Measurements from ENCODE around the gene ERVW-1. TPM values are rescaled to one million over a fixed set of nuclear protein-coding genes. Genes with fewer than 3 reads are reported as not detected.
"Not testable (repeated sequence)": the region's sequence is repeated elsewhere in the genome, so short reads cannot be mapped to it uniquely, and the experiment has no call there.

The ERVW-1 gene
- total RNA-seq, 2 experiments from 2014 or later: not detected

DNA sequence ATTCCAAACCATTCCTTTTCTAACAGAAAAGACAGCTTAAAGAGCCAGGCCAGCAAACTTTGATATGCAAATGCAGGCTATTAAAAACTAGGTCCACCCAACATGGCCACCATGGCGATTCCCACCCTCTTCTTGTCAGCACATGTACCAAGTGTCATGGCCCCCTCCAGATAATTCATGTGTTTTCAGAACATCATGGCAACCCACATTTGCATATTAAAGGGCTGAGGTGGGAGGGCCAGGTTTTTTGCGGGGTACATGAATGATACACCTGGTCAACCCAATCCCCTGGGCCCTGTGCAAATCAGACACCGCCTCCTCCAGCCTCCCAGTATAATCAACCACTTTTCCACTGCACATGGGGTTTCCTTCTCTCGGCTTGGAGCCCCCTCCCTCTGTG, 965 bp upstream of the ERVW-1 start:
- ChIA-PET CTCF (no interaction called here), POLR2A (no interaction called here)
- Histone ChIP-seq H3K36me3 (ENCODE audit: insufficient read depth, low read length) (no peaks in the 10 kb centered on the region), H3K4me1 (ENCODE audit: insufficient read depth, low read length) (no peaks in the 10 kb centered on the region), H3K27ac (ENCODE audit: low read depth in 1 of 2, low read length in 2 of 2) (no peak overlapping the region), H3K9me3 (ENCODE audit: control insufficient read depth in 1 of 2, insufficient read depth in 1 of 2, low read length in 2 of 2) (no peaks in the 10 kb centered on the region), H3K4me3 (ENCODE audit: low read length) (no peak overlapping the region), H3K27me3 (ENCODE audit: control insufficient read depth in 1 of 2, insufficient read depth in 2 of 2, low read length in 2 of 2) (no peaks in the 10 kb centered on the region)
- H3K9me3 Mint-ChIP-seq: no peaks in the 10 kb centered on the region
- no peaks in the 10 kb centered on the region for H3K36me3 Mint-ChIP-seq (ENCODE audit: low read depth)
- H3K4me1 Mint-ChIP-seq (ENCODE audit: low read depth): no peaks in the 10 kb centered on the region
- intact Hi-C loops (cut with DNase I, micrococcal nuclease): no loop called here
- no peak overlapping the region for H3K27ac Mint-ChIP-seq
- no peak for TF ChIP-seq CTCF (IDR thresholded peaks at IDR 0.05)
- no peak overlapping the region for H3K4me3 Mint-ChIP-seq
- no peak for DNase-seq
- H3K27me3 Mint-ChIP-seq: no peaks in the 10 kb centered on the region
- no peak for ATAC-seq (ENCODE audit: poor library complexity)

DNA sequence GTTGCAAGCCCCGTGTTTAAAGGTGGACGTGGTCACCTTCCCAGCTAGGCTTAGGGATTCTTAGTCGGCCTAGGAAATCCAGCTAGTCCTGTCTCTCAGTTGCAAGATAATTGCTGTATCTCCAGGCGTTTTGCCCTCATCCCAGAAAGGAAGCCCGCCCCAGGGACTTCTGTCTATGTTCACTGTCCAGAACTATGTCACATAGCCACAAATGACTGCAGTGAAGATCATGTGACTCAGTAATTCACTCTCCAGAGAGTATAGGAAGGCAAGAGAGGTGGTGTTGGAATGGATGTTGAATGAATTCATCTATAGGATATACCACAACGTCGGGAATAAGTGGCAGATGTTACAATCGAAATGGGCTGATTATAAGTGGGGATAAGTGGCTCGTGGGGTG, 349 bp upstream of the ERVW-1 start:
- no peaks in the 10 kb centered on the region for H3K27me3 Mint-ChIP-seq
- no peak overlapping the region for H3K4me3 ChIP-seq (ENCODE audit: low read length)
- no peaks in the 10 kb centered on the region for H3K9me3 Mint-ChIP-seq
- intact Hi-C loops (cut with DNase I, micrococcal nuclease): no loop called here
- H3K36me3 Mint-ChIP-seq (ENCODE audit: low read depth): no peaks in the 10 kb centered on the region
- no peaks in the 10 kb centered on the region for H3K27me3 ChIP-seq (ENCODE audit: control insufficient read depth in 1 of 2, insufficient read depth in 2 of 2, low read length in 2 of 2)
- no peak for TF ChIP-seq CTCF (IDR thresholded peaks at IDR 0.05)
- CTCF ChIA-PET: no interaction called here
- no peaks in the 10 kb centered on the region for H3K4me1 ChIP-seq (ENCODE audit: insufficient read depth, low read length)
- no peak for ATAC-seq (ENCODE audit: poor library complexity)
- POLR2A ChIA-PET: no interaction called here
- DNase-seq: no peak
- H3K36me3 ChIP-seq (ENCODE audit: insufficient read depth, low read length): no peaks in the 10 kb centered on the region
- no peak overlapping the region for H3K27ac ChIP-seq (ENCODE audit: low read depth in 1 of 2, low read length in 2 of 2)
- H3K9me3 ChIP-seq (ENCODE audit: control insufficient read depth in 1 of 2, insufficient read depth in 1 of 2, low read length in 2 of 2): no peaks in the 10 kb centered on the region
- H3K4me1 Mint-ChIP-seq (ENCODE audit: low read depth): no peaks in the 10 kb centered on the region
- H3K27ac Mint-ChIP-seq: no peak overlapping the region
- no peak overlapping the region for H3K4me3 Mint-ChIP-seq

GRCh38 chr7:92475851-92476590, 1.7 kb downstream of the ERVW-1 start:
- H3K27ac ChIP-seq (ENCODE audit: low read depth in 1 of 2, low read length in 2 of 2); intact Hi-C loops (cut with DNase I, micrococcal nuclease); DNase-seq; H3K36me3 ChIP-seq (ENCODE audit: insufficient read depth, low read length); POLR2A ChIA-PET; H3K9me3 Mint-ChIP-seq; H3K36me3 Mint-ChIP-seq (ENCODE audit: low read depth); H3K4me1 Mint-ChIP-seq (ENCODE audit: low read depth); H3K4me1 ChIP-seq (ENCODE audit: insufficient read depth, low read length); CTCF ChIA-PET; H3K27ac Mint-ChIP-seq; H3K4me3 ChIP-seq (ENCODE audit: low read length); H3K27me3 ChIP-seq (ENCODE audit: control insufficient read depth in 1 of 2, insufficient read depth in 2 of 2, low read length in 2 of 2); H3K27me3 Mint-ChIP-seq; ATAC-seq (ENCODE audit: poor library complexity); H3K9me3 ChIP-seq (ENCODE audit: control insufficient read depth in 1 of 2, insufficient read depth in 1 of 2, low read length in 2 of 2); H3K4me3 Mint-ChIP-seq: not testable (repeated sequence)

GRCh38 chr7:92475261-92475770, 2.4 kb downstream of the ERVW-1 start:
- DNase-seq; H3K9me3 ChIP-seq (ENCODE audit: control insufficient read depth in 1 of 2, insufficient read depth in 1 of 2, low read length in 2 of 2); H3K4me3 Mint-ChIP-seq; H3K36me3 ChIP-seq (ENCODE audit: insufficient read depth, low read length); ATAC-seq (ENCODE audit: poor library complexity); CTCF ChIA-PET; intact Hi-C loops (cut with DNase I, micrococcal nuclease); H3K27ac ChIP-seq (ENCODE audit: low read depth in 1 of 2, low read length in 2 of 2); H3K27me3 Mint-ChIP-seq; H3K9me3 Mint-ChIP-seq; H3K27ac Mint-ChIP-seq; H3K4me1 ChIP-seq (ENCODE audit: insufficient read depth, low read length); H3K36me3 Mint-ChIP-seq (ENCODE audit: low read depth); H3K27me3 ChIP-seq (ENCODE audit: control insufficient read depth in 1 of 2, insufficient read depth in 2 of 2, low read length in 2 of 2); POLR2A ChIA-PET; H3K4me1 Mint-ChIP-seq (ENCODE audit: low read depth); H3K4me3 ChIP-seq (ENCODE audit: low read length): not testable (repeated sequence)

DNA sequence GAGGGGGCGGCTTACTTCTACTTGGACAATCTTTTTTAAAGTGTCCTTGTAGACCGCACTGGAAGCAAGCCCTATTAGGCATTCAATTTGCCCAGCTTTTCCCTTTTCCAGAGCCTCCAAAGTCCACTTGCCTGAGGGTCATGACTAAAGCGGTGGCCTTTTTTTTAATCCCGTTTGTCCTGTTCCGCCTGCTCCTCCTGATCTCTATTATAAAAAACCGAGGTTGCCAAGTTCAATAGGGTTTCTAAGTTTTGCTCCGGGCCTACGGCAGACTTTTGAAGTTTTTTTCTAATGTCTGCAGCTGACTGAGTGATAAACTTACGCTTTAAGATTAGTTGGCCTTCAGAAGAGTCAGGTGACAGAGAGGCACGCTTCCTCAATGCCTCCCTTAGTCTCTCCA, 3.8 kb downstream of the ERVW-1 start:
- ATAC-seq (ENCODE audit: poor library complexity); DNase-seq; H3K4me3 ChIP-seq (ENCODE audit: low read length); H3K4me1 Mint-ChIP-seq (ENCODE audit: low read depth); H3K9me3 ChIP-seq (ENCODE audit: control insufficient read depth in 1 of 2, insufficient read depth in 1 of 2, low read length in 2 of 2); H3K27ac ChIP-seq (ENCODE audit: low read depth in 1 of 2, low read length in 2 of 2); H3K9me3 Mint-ChIP-seq; H3K36me3 ChIP-seq (ENCODE audit: insufficient read depth, low read length); H3K27me3 Mint-ChIP-seq; POLR2A ChIA-PET; H3K4me3 Mint-ChIP-seq; H3K27ac Mint-ChIP-seq; H3K27me3 ChIP-seq (ENCODE audit: control insufficient read depth in 1 of 2, insufficient read depth in 2 of 2, low read length in 2 of 2); CTCF ChIA-PET; intact Hi-C loops (cut with DNase I, micrococcal nuclease); H3K4me1 ChIP-seq (ENCODE audit: insufficient read depth, low read length); H3K36me3 Mint-ChIP-seq (ENCODE audit: low read depth): not testable (repeated sequence)

DNA sequence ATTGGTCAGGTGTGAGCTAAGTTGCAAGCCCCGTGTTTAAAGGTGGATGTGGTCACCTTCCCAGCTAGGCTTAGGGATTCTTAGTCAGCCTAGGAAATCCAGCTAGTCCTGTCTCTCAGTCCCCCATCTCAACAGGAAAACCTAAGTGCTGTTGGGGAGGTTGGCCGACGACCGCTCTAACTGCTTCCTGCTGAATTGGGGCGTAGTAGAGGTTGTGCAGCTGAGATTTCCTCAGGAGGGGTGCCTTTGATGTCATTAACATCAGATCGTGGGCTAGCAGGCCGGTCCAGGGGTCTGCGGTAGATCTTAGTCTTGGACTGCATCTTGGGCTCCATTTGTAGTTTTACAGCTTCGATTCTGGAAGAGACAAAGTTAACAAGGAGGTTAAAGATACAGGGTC, 9.2 kb downstream of the ERVW-1 start:
- H3K27ac Mint-ChIP-seq; H3K4me3 Mint-ChIP-seq; ATAC-seq (ENCODE audit: poor library complexity); H3K4me3 ChIP-seq (ENCODE audit: low read length); POLR2A ChIA-PET; H3K4me1 Mint-ChIP-seq (ENCODE audit: low read depth); H3K27ac ChIP-seq (ENCODE audit: low read depth in 1 of 2, low read length in 2 of 2); H3K27me3 Mint-ChIP-seq; H3K36me3 Mint-ChIP-seq (ENCODE audit: low read depth); intact Hi-C loops (cut with DNase I, micrococcal nuclease); H3K27me3 ChIP-seq (ENCODE audit: control insufficient read depth in 1 of 2, insufficient read depth in 2 of 2, low read length in 2 of 2); H3K4me1 ChIP-seq (ENCODE audit: insufficient read depth, low read length); H3K9me3 ChIP-seq (ENCODE audit: control insufficient read depth in 1 of 2, insufficient read depth in 1 of 2, low read length in 2 of 2); DNase-seq; H3K36me3 ChIP-seq (ENCODE audit: insufficient read depth, low read length); CTCF ChIA-PET; H3K9me3 Mint-ChIP-seq: not testable (repeated sequence)
